Adrenal gland (tissue), 12 donors: ENCODE measurements around the gene RDH14. TPM values are rescaled to one million over a fixed set of nuclear protein-coding genes. Genes with fewer than 3 reads are reported as not detected.

Source experiments
- DNase-seq, 7 donors: peaks; one replicate each; pipeline ENCODE4 v3.0.0-alpha.2; 2019 to 2020
- H3K27ac ChIP-seq, 5 donors: fragments of 200-600 bp; sonication (generic) in 4 of 5; 1 replicate in 3 of 5; 2 replicates in 2 of 5; pipeline versions ENCODE4 v1.5.1 to v1.8.0; 2016 to 2020; ENCODE audit warnings: mild to moderate bottlenecking in 1 of 5
- H3K27me3 ChIP-seq: fragments of 200-600 bp; 2 replicates; pipeline ENCODE4 v1.8.0; 2021
- H3K36me3 ChIP-seq, 2 donors: fragments of 200-600 bp; replicated peaks in 1 of 2; 1 replicate in 1 of 2; 2 replicates in 1 of 2; pipeline versions ENCODE4 v1.5.1 to v1.8.0; 2018 to 2022
- H3K4me1 ChIP-seq, 2 donors: fragments of 200-600 bp; replicated peaks in 1 of 2; 1 replicate in 1 of 2; 2 replicates in 1 of 2; pipeline versions ENCODE4 v1.5.1 to v1.8.0; 2018 to 2021
- H3K4me3 ChIP-seq, 4 donors: fragments of 200-600 bp; sonication (generic) in 3 of 4; one replicate each; pipeline ENCODE4 v1.5.1; 2016 to 2018
- H3K9me3 ChIP-seq, 3 donors: fragments of 200-600 bp; sonication (generic) in 1 of 3; replicated peaks in 1 of 3; 1 replicate in 2 of 3; 2 replicates in 1 of 3; pipeline versions ENCODE4 v1.5.1 to v1.8.0; 2016 to 2021
- POLR2A ChIP-seq, 2 donors: fragments of 450-650 bp; IDR thresholded peaks; one replicate each; pipeline ENCODE4 v1.6.1; 2017; ENCODE audit warnings: antibody characterized with exemption in 2 of 2, mild to moderate bottlenecking in 2 of 2, moderate library complexity in 1 of 2
- WGBS, 4 donors: extraction: QIAGEN DNeasy Blood & Tissue Kit in 2 of 4; methylation state at CpG; one replicate each; pipeline versions ENCODE4 v1.1.5 to v1.1.7; 2013 to 2017; 5-methylcytosine and 5-hydroxymethylcytosine counted together
- intact Hi-C, 2 donors: fragments of 100-400 bp; cut with DNase I; formaldehyde crosslinking; loops; one replicate each; pipeline versions ENCODE4 v1.14.1 to v1.15.0; 2022 to 2023
- polyA plus RNA-seq, 3 donors: library from polyadenylated mRNA; stranded (reverse); fragments of 200-250 nt in 2 of 3; fragments of 350-450 nt in 1 of 3; fragmentation: Illumina TruSeq in 1 of 3; extraction: RNeasy Lipid Tissue Mini Kit (QIAGEN cat#74804) in 1 of 3; gene quantifications; one replicate each; pipeline ENCODE4 v1.2.3, GENCODE V29; 2013 to 2014
- total RNA-seq, 9 donors: library from RNA; depleted of rRNA in 4 of 9; stranded (reverse); fragments of >200 nt in 4 of 9; fragments of 120-200 nt in 1 of 9; fragmentation: NEBNext Ultra II Directional in 1 of 9; extraction: Animal tissue kit (Norgen Biotek cat#: 25700) in 1 of 9; gene quantifications; one replicate each; pipeline versions ENCODE4 v1.1.0 to v1.2.4, GENCODE V29; 2013 to 2023
- TF ChIP-seq, protein P1 (sequence below), 6 experiments: fragments of 450-650 bp in 4 of 6; fragments of 200-600 bp in 2 of 6; sonication (generic) in 1 of 6; IDR thresholded peaks; 1 replicate in 5 of 6; 2 replicates in 1 of 6; pipeline versions ENCODE4 v1.5.1 to v1.8.0; 2016 to 2021; ENCODE audit warnings: antibody characterized with exemption in 6 of 6, mild to moderate bottlenecking in 2 of 6, moderate library complexity in 1 of 6
- donor health status: healthy with polysubstance abuse.
- donor health status: Bipolar disorder and iron deficiency.
- donor health status: DM: yes; HTN: yes; CAD: no.
- donor health status: DM: no; HTN: no; CAD: no.
- donor health status: DM: no; HTN: no; CAD: no.
- donor health status: DM: yes; HTN: yes; CAD: no.

Gene RDH14
- total and polyA plus RNA-seq, 12 donors: 9.7 to 48.6 (median 28.4) TPM

DNA sequence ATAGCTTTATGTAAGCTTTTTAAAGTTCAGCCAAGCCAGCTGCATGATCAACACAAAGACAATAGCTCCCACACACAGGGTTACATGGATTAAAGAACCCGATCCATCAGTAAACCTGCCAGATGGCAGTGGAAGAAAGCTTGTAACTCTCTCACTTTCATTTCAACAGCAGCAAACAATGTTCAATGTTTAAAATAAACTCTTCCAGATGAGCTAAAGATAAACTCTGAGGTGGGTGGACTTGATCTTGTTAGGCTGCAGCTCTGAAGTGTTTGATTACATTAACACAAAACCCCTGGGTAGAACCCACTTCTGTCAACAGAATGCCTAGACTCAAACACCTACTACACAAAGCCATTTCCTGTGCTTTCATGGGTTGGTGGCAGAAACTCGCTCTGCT lies 13.9 kb downstream of the RDH14 start:
- TF ChIP-seq, protein P1, sequence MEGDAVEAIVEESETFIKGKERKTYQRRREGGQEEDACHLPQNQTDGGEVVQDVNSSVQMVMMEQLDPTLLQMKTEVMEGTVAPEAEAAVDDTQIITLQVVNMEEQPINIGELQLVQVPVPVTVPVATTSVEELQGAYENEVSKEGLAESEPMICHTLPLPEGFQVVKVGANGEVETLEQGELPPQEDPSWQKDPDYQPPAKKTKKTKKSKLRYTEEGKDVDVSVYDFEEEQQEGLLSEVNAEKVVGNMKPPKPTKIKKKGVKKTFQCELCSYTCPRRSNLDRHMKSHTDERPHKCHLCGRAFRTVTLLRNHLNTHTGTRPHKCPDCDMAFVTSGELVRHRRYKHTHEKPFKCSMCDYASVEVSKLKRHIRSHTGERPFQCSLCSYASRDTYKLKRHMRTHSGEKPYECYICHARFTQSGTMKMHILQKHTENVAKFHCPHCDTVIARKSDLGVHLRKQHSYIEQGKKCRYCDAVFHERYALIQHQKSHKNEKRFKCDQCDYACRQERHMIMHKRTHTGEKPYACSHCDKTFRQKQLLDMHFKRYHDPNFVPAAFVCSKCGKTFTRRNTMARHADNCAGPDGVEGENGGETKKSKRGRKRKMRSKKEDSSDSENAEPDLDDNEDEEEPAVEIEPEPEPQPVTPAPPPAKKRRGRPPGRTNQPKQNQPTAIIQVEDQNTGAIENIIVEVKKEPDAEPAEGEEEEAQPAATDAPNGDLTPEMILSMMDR (IDR thresholded peaks at IDR 0.05): no peak
- no peak for TF ChIP-seq POLR2A (IDR thresholded peaks at IDR 0.05)
- no peaks in the 10 kb centered on the region for H3K9me3 ChIP-seq
- H3K4me3 ChIP-seq: no peak overlapping the region
- H3K36me3 ChIP-seq: no peaks in the 10 kb centered on the region
- H3K27me3 ChIP-seq: no peaks in the 10 kb centered on the region
- 81 to 86% (median 83%) methylated on average over 2 of the region's 2 CpGs for WGBS, 4 donors
- intact Hi-C loops: no loop called here
- H3K4me1 ChIP-seq: no peaks in the 10 kb centered on the region
- DNase-seq: no peak
- no peak overlapping the region for H3K27ac ChIP-seq

DNA sequence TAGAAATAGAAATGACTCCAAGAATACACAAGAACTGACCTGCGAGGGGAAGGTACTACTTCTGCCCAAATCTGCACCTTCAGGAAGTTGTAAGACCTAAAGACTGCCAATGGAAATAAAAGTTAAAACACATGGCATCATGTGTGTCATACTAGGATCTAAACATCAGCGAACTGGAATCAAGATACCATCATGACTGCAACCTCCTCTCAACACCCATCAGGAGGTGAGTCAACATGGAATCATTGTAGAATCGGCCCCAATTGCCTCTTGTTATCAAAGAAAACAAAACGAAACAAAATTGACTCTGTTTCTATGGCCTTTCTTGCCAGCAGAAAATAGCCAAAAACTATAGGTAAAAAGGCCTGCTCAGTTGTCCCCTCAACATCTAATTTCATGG lies 15.1 kb downstream of the RDH14 start:
- intact Hi-C loops: no loop called here
- H3K4me1 ChIP-seq: no peaks in the 10 kb centered on the region
- DNase-seq: no peak
- no peak overlapping the region for H3K4me3 ChIP-seq
- H3K9me3 ChIP-seq: no peaks in the 10 kb centered on the region
- H3K27me3 ChIP-seq: no peaks in the 10 kb centered on the region
- H3K27ac ChIP-seq: no peak overlapping the region
- H3K36me3 ChIP-seq: no peaks in the 10 kb centered on the region
- no peak for TF ChIP-seq POLR2A (IDR thresholded peaks at IDR 0.05)
- TF ChIP-seq, protein P1 (IDR thresholded peaks at IDR 0.05): no peak
- 76 to 87% (median 82%) methylated on average over 4 of the region's 4 CpGs for WGBS, 4 donors

DNA sequence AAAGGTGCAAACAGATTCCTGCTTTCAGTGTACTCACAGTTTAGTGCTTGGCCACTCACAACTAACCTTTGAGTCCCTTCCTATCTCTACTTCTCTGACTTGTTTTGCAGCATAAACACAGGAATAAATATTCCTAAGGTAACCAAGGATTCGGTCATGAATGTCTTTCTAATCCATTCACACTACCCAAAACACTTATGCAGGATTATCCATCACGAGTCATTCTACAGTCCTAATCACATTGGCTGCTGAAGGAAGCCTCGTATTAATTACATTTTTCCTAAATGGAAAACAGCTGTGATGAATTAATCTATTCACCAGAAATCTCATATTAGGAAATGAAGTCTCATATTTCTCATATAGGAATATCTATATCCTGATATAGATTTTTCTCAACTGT lies 16.3 kb downstream of the RDH14 start:
- H3K4me3 ChIP-seq: no peak overlapping the region
- H3K27me3 ChIP-seq: no peaks in the 10 kb centered on the region
- H3K27ac ChIP-seq: no peak overlapping the region
- no peaks in the 10 kb centered on the region for H3K4me1 ChIP-seq
- intact Hi-C loops: no loop called here
- peaks cover 0 to 6% (median 0%) of the 10 kb centered on the region in 3 donors for H3K9me3 ChIP-seq
- DNase-seq: no peak
- no peaks in the 10 kb centered on the region for H3K36me3 ChIP-seq
- TF ChIP-seq, protein P1 (IDR thresholded peaks at IDR 0.05): no peak
- no peak for TF ChIP-seq POLR2A (IDR thresholded peaks at IDR 0.05)
- 74 to 88% (median 79%) methylated on average over 3 of the region's 3 CpGs for WGBS, 4 donors

DNA sequence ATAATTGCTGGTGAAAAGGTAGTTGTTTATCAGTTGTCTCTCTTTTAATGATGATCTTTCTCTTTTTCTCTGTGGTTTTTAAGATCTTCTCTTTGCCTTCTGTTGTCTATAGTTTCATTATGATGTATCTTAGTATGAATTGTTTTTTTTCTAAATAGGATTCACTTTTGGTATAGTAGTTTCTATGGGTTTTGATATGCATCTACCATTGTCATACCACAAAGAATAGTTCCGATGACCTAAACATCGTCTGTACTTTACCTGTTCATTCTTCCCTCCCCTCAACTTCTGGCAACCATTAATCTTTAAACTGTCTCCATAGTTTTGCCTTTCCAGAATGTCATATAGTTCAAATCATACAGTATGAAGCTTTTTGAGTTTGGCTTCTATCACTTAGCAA lies 19.6 kb downstream of the RDH14 start:
- intact Hi-C loops: no loop called here
- WGBS, 4 donors: 82 to 90% (median 87%) methylated on average over 2 of the region's 2 CpGs
- no peak for DNase-seq

More for the DNA sequence above, 19.6 kb downstream of the RDH14 start:
- H3K4me1 ChIP-seq: no peaks in the 10 kb centered on the region
- TF ChIP-seq, protein P1 (IDR thresholded peaks at IDR 0.05): no peak
- TF ChIP-seq POLR2A (IDR thresholded peaks at IDR 0.05): no peak
- no peak overlapping the region for H3K4me3 ChIP-seq
- H3K36me3 ChIP-seq: no peaks in the 10 kb centered on the region
- H3K27me3 ChIP-seq: no peaks in the 10 kb centered on the region
- H3K27ac ChIP-seq: no peak overlapping the region
- peaks cover 0 to 6% (median 0%) of the 10 kb centered on the region in 3 donors for H3K9me3 ChIP-seq
